Keratinocyte (primary cell): ENCODE results near the gene TK1. TPM values are rescaled to one million over a fixed set of nuclear protein-coding genes. Genes with fewer than 3 reads are reported as not detected.

ENCODE experiments used
- DNase-seq: peaks from one replicate; pipeline ENCODE4 v3.0.0-alpha.2; 2011; ENCODE audit warnings: low read depth, missing footprints, low spot score
- FAIRE-seq: peaks from 2 replicates; lab custom pipeline; 2011; peaks lifted over from hg19 to GRCh38; lab: Jason Lieb, UNC
- H2AFZ ChIP-seq: 2 replicates; pipeline ENCODE4 v1.6.0; 2012; ENCODE audit warnings: low read length, control low read depth, inconsistent platforms; ENCODE audit not compliant: control insufficient read depth
- H3K27ac ChIP-seq: 2 replicates; pipeline ENCODE4 v1.5.1; 2011; ENCODE audit warnings: low read length; ENCODE audit not compliant: control insufficient read depth, insufficient read depth
- H3K27me3 ChIP-seq: 3 replicates; pipeline ENCODE4 v1.6.0; 2011; ENCODE audit warnings: low read length; ENCODE audit not compliant: control insufficient read depth, insufficient read depth; ENCODE audit errors: extremely low read depth
- H3K36me3 ChIP-seq, 2 experiments: 2 replicates in 1 of 2; 3 replicates in 1 of 2; pipeline ENCODE4 v1.5.1; 2011; ENCODE audit warnings: low read length in 2 of 2, mild to moderate bottlenecking in 1 of 2; ENCODE audit not compliant: control insufficient read depth in 2 of 2, insufficient read depth in 2 of 2; ENCODE audit errors: extremely low read depth in 1 of 2
- H3K4me1 ChIP-seq: 3 replicates; pipeline ENCODE4 v1.5.1; 2011; ENCODE audit warnings: low read length; ENCODE audit not compliant: control insufficient read depth, insufficient read depth; ENCODE audit errors: extremely low read depth
- H3K4me2 ChIP-seq: 3 replicates; pipeline ENCODE4 v1.6.0; 2011; ENCODE audit warnings: low read depth, low read length; ENCODE audit not compliant: control insufficient read depth, insufficient read depth; ENCODE audit errors: extremely low read depth
- H3K4me3 ChIP-seq, 3 experiments: fragments of 200-600 bp in 1 of 3; sonication (generic) in 1 of 3; 2 replicates in 2 of 3; 3 replicates in 1 of 3; pipeline ENCODE4 v1.5.1; 2011 to 2016; ENCODE audit warnings: low read length in 3 of 3, mild to moderate bottlenecking in 3 of 3, control low read depth in 2 of 3, inconsistent platforms in 1 of 3, low read depth in 1 of 3, mixed read lengths in 1 of 3, mixed run types in 1 of 3, moderate library complexity in 1 of 3; ENCODE audit not compliant: control insufficient read depth in 2 of 3, insufficient read depth in 2 of 3; ENCODE audit errors: extremely low read depth in 1 of 3
- H3K79me2 ChIP-seq: 2 replicates; pipeline ENCODE4 v1.6.0; 2012; ENCODE audit warnings: low read length; ENCODE audit not compliant: control insufficient read depth, insufficient read depth
- H3K9ac ChIP-seq: 3 replicates; pipeline ENCODE4 v1.6.0; 2011; ENCODE audit warnings: low read length; ENCODE audit not compliant: control insufficient read depth, insufficient read depth; ENCODE audit errors: extremely low read depth
- H3K9me1 ChIP-seq: 3 replicates; pipeline ENCODE4 v1.6.0; 2011; ENCODE audit warnings: low read length; ENCODE audit not compliant: control insufficient read depth, insufficient read depth; ENCODE audit errors: extremely low read depth
- H3K9me3 ChIP-seq: 2 replicates; pipeline ENCODE4 v1.5.1; 2012; ENCODE audit warnings: low read depth, low read length; ENCODE audit not compliant: control insufficient read depth
- H4K20me1 ChIP-seq: 3 replicates; pipeline ENCODE4 v1.6.0; 2011; ENCODE audit warnings: low read length; ENCODE audit not compliant: control insufficient read depth, insufficient read depth; ENCODE audit errors: extremely low read depth
- EZH2 ChIP-seq: IDR thresholded peaks from one replicate; pipeline ENCODE4 v1.6.1; 2012; ENCODE audit warnings: inconsistent platforms, mild to moderate bottlenecking, low read length, moderate library complexity
- dilution Hi-C: fragments of 300-500 bp; cut with MboI; formaldehyde crosslinking; loops from one replicate; pipeline ENCODE4 v1.7.0; 2020; ENCODE audit warnings: low sequenced_read_pairs; ENCODE audit not compliant: extremely low pct_ligation_motif_present
- polyA plus RNA-seq, 5 experiments: library from polyadenylated mRNA; depleted of rRNA in 3 of 5; stranded (reverse) in 3 of 5; stranded (forward) in 1 of 5; unstranded in 1 of 5; fragments of >200 nt; gene quantifications; 1 replicate in 1 of 5; 2 replicates in 3 of 5; 3 replicates in 1 of 5; pipeline versions ENCODE4 v1.2.1 to v1.2.3, GENCODE V29; 2011 to 2012; ENCODE audit warnings: missing spikeins in 2 of 5, low read depth in 1 of 5, low replicate concordance in 1 of 5
- TF ChIP-seq, protein P1 (sequence below), 3 experiments: IDR thresholded peaks in 1 of 3; conservative IDR thresholded peaks in 1 of 3; optimal IDR thresholded peaks in 1 of 3; 2 replicates in 2 of 3; 3 replicates in 1 of 3; pipeline versions ENCODE3 to v1.5.1; 2011; ENCODE audit warnings: low read length in 3 of 3, mild to moderate bottlenecking in 3 of 3, moderate library complexity in 2 of 3, control low read depth in 1 of 3, inconsistent platforms in 1 of 3; ENCODE audit not compliant: insufficient read depth in 2 of 3; ENCODE audit errors: extremely low read depth in 1 of 3

Gene TK1
- polyA plus RNA-seq, 1 donor (not counting 4 experiments of a cell fraction or from before 2014, with no cell fraction given) = 21.8 TPM

DNA sequence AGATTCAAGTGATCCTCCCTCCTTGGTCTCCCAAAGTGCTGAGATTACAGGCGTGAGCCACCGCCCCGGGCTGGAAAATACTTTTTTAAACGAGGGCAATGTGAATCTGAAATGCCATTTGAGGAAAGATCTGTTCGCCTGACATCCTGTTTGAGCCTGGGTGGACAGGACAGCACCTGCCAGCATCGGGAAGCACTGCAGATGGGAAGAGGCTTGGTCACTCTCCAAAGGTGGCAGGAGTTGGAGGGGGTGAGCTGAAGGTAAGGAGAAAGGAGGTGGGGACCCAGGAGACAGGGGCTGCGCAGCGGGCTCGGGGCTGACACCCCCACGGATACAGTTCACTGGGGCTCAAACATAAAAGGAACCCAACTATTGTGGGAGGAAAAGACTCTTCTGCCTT, 23.3 kb upstream of the TK1 start:
- TF ChIP-seq, protein P1, sequence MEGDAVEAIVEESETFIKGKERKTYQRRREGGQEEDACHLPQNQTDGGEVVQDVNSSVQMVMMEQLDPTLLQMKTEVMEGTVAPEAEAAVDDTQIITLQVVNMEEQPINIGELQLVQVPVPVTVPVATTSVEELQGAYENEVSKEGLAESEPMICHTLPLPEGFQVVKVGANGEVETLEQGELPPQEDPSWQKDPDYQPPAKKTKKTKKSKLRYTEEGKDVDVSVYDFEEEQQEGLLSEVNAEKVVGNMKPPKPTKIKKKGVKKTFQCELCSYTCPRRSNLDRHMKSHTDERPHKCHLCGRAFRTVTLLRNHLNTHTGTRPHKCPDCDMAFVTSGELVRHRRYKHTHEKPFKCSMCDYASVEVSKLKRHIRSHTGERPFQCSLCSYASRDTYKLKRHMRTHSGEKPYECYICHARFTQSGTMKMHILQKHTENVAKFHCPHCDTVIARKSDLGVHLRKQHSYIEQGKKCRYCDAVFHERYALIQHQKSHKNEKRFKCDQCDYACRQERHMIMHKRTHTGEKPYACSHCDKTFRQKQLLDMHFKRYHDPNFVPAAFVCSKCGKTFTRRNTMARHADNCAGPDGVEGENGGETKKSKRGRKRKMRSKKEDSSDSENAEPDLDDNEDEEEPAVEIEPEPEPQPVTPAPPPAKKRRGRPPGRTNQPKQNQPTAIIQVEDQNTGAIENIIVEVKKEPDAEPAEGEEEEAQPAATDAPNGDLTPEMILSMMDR (optimal IDR thresholded peaks at IDR 0.05 in 1 of 3, IDR thresholded peaks at IDR 0.05 in 1 of 3, conservative IDR thresholded peaks at IDR 0.05 in 1 of 3; ENCODE audit: extremely low read depth in 1 of 3, insufficient read depth in 2 of 3, low read length in 3 of 3) = no peak
- no peak for TF ChIP-seq EZH2
- dilution Hi-C loops = no loop called here
- Histone ChIP-seq H3K27me3 (no peaks in the 10 kb centered on the region), H3K9me1 (no peaks in the 10 kb centered on the region), H3K79me2 (peaks cover 10% of the 10 kb centered on the region), H2AFZ (no peak overlapping the region), H3K27ac (no peak overlapping the region), H3K36me3 (no peaks in the 10 kb centered on the region), H3K4me3 (no peak overlapping the region), H3K4me1 (peaks cover 5% of the 10 kb centered on the region), H3K9ac (no peak overlapping the region), H3K9me3 (no peaks in the 10 kb centered on the region), H4K20me1 (no peaks in the 10 kb centered on the region), H3K4me2 (no peak overlapping the region)
- DNase-seq = no peak
- no peak for FAIRE-seq

DNA sequence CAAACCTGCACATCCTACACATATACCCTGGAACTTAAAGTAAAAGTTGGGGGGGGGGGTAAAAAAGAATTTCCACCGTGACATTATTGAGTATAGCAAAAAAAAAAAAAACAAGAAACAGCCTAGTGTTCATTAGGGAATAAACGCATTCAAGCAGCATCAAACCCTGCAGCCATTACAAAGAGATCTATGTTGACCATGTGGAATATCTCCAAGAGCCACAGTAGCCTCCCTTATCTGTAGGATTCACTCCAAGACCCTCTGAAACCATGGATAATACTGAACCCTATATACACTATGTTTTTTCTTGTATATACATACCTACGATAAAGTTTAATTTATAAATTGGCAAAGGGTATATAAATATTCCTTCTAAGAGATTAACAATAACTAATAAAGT, 21.6 kb upstream of the TK1 start:
- FAIRE-seq (no peak), DNase-seq (no peak)
- Histone ChIP-seq H3K4me3 (no peak overlapping the region), H3K79me2 (no peaks in the 10 kb centered on the region), H3K4me1 (no peaks in the 10 kb centered on the region), H3K9ac (no peak overlapping the region), H3K9me3 (no peaks in the 10 kb centered on the region), H2AFZ (no peak overlapping the region), H3K36me3 (peaks cover 0 to 6% of the 10 kb centered on the region in 2 experiments), H3K9me1 (no peaks in the 10 kb centered on the region), H3K4me2 (no peak overlapping the region), H4K20me1 (no peaks in the 10 kb centered on the region), H3K27ac (no peak overlapping the region), H3K27me3 (no peaks in the 10 kb centered on the region)
- dilution Hi-C loops = no loop called here
- no peak for TF ChIP-seq EZH2
- TF ChIP-seq, protein P1 (optimal IDR thresholded peaks at IDR 0.05 in 1 of 3, IDR thresholded peaks at IDR 0.05 in 1 of 3, conservative IDR thresholded peaks at IDR 0.05 in 1 of 3; ENCODE audit: extremely low read depth in 1 of 3, insufficient read depth in 2 of 3, low read length in 3 of 3) = no peak
